Common myeloid progenitor, CD34-positive (primary cell): ENCODE data around the gene CHCHD6.

Source experiments
- CTCF ChIA-PET: fragments of 350-600 bp; sonication (Branson Sonifier 250); formaldehyde crosslinking; loops from one replicate; lab custom pipeline; 2021; ENCODE audit warnings: antibody characterized with exemption; lab: Charles Lee
- POLR2A ChIA-PET: fragments of 350-600 bp; sonication (Branson Sonifier 250); formaldehyde crosslinking; loops from one replicate; lab custom pipeline; 2021; ENCODE audit warnings: antibody characterized with exemption; lab: Charles Lee
- DNase-seq, 3 donors: peaks; one replicate each; pipeline versions ENCODE4 v3.0.0 to v3.0.0-alpha.2; 2013
- H3K27ac ChIP-seq, 2 experiments: 1 replicate in 1 of 2; 2 replicates in 1 of 2; pipeline ENCODE4 v1.7.0; 2013; ENCODE audit warnings: inconsistent platforms in 2 of 2, low read length in 2 of 2, mild to moderate bottlenecking in 2 of 2, low read depth in 1 of 2, moderate library complexity in 1 of 2; ENCODE audit not compliant: severe bottlenecking in 2 of 2, insufficient read depth in 1 of 2, poor library complexity in 1 of 2
- H3K27me3 ChIP-seq, 5 experiments: replicated peaks in 2 of 5; 1 replicate in 3 of 5; 2 replicates in 2 of 5; pipeline versions ENCODE4 v1.6.1 to v1.7.0; 2013; ENCODE audit warnings: low read length in 4 of 5, mild to moderate bottlenecking in 2 of 5, moderate library complexity in 2 of 5, inconsistent platforms in 1 of 5; ENCODE audit not compliant: insufficient read depth in 5 of 5, control insufficient read depth in 4 of 5
- H3K36me3 ChIP-seq, 4 experiments: 1 replicate in 2 of 4; 2 replicates in 2 of 4; pipeline versions ENCODE4 v1.6.1 to v1.7.0; 2013; ENCODE audit warnings: low read length in 3 of 4, control low read depth in 1 of 4, mild to moderate bottlenecking in 1 of 4; ENCODE audit not compliant: control insufficient read depth in 4 of 4, insufficient read depth in 4 of 4
- H3K4me1 ChIP-seq, 4 experiments: 1 replicate in 3 of 4; 2 replicates in 1 of 4; pipeline versions ENCODE4 v1.6.1 to v1.7.1; 2013; ENCODE audit warnings: low read length in 3 of 4, mild to moderate bottlenecking in 3 of 4, control low read depth in 1 of 4, inconsistent platforms in 1 of 4, moderate library complexity in 1 of 4; ENCODE audit not compliant: control insufficient read depth in 4 of 4, insufficient read depth in 4 of 4; ENCODE audit errors: control extremely low read depth in 1 of 4
- H3K4me3 ChIP-seq, 7 experiments: 1 replicate in 4 of 7; 2 replicates in 3 of 7; pipeline versions ENCODE4 v1.5.1 to v1.7.0; 2013; ENCODE audit warnings: mild to moderate bottlenecking in 7 of 7, low read length in 6 of 7, moderate library complexity in 6 of 7, inconsistent platforms in 2 of 7, low read depth in 2 of 7, control low read depth in 1 of 7; ENCODE audit not compliant: insufficient read depth in 4 of 7, control insufficient read depth in 1 of 7; ENCODE audit errors: extremely low read depth in 1 of 7
- H3K9me3 ChIP-seq, 5 experiments: 1 replicate in 4 of 5; 2 replicates in 1 of 5; pipeline versions ENCODE4 v1.6.1 to v1.7.1; 2013; ENCODE audit warnings: low read length in 4 of 5, mild to moderate bottlenecking in 2 of 5, inconsistent platforms in 1 of 5, low read depth in 1 of 5, moderate library complexity in 1 of 5; ENCODE audit not compliant: control insufficient read depth in 4 of 5, insufficient read depth in 2 of 5; ENCODE audit errors: control extremely low read depth in 1 of 5
- WGBS: methylation state at CpG from one replicate; pipeline ENCODE4 v1.1.5; 2013; ENCODE audit not compliant: insufficient coverage; 5-methylcytosine and 5-hydroxymethylcytosine counted together

Gene CHCHD6

GRCh38 chr3:126891791-126892190 lies 187.8 kb downstream of the CHCHD6 start:
- Histone ChIP-seq H3K27ac (no peak overlapping the region), H3K9me3 (no peaks in the 10 kb centered on the region), H3K4me1 (no peaks in the 10 kb centered on the region), H3K27me3 (peaks cover 0 to 95% (median 39%) of the 10 kb centered on the region in 5 experiments), H3K4me3 (no peak overlapping the region), H3K36me3 (no peaks in the 10 kb centered on the region)
- WGBS: 99% methylated on average over 10 of the region's 10 CpGs
- CTCF ChIA-PET: no interaction called here
- POLR2A ChIA-PET: no interaction called here
- DNase-seq: no peak

- POLR2A ChIA-PET: no interaction called here
- Histone ChIP-seq H3K36me3 (no peaks in the 10 kb centered on the region), H3K27ac (no peak overlapping the region), H3K4me1 (no peaks in the 10 kb centered on the region), H3K9me3 (no peaks in the 10 kb centered on the region), H3K4me3 (no peak overlapping the region), H3K27me3 (peaks cover 0 to 96% (median 36%) of the 10 kb centered on the region in 5 experiments)
- DNase-seq: no peak
- CTCF ChIA-PET: no interaction called here
- WGBS: 100% methylated on average over 2 of the region's 2 CpGs
Measured at GRCh38 chr3:126893651-126894050, 189.6 kb downstream of the CHCHD6 start.

- Histone ChIP-seq H3K36me3 (no peaks in the 10 kb centered on the region), H3K27me3 (peaks cover 0 to 97% (median 40%) of the 10 kb centered on the region in 5 experiments)
- WGBS: 97% methylated on average over 4 of the region's 4 CpGs
Measured at GRCh38 chr3:126894475-126894874, 190.4 kb downstream of the CHCHD6 start.

GRCh38 chr3:126895178-126896066 lies 191.4 kb downstream of the CHCHD6 start:
- WGBS: 94% methylated on average over 4 of the region's 7 CpGs
- Histone ChIP-seq H3K36me3 (no peaks in the 10 kb centered on the region), H3K27me3 (peaks cover 0 to 98% (median 41%) of the 10 kb centered on the region in 5 experiments), H3K4me3 (no peak overlapping the region), H3K9me3 (peaks cover 0 to 2% (median 0%) of the 10 kb centered on the region in 5 experiments), H3K4me1 (no peaks in the 10 kb centered on the region), H3K27ac (no peak overlapping the region)
- ChIA-PET POLR2A (no interaction called here), CTCF (interaction anchor here (1.1 kb wide), 1 partner anchor 11 kb away, joined by 4 read pairs; no protein-coding TSS in a partner anchor)
- no peak for DNase-seq

More at GRCh38 chr3:126894475-126894874, 190.4 kb downstream of the CHCHD6 start:
- H3K4me3 ChIP-seq: no peak overlapping the region
- H3K4me1 ChIP-seq: no peaks in the 10 kb centered on the region
- no peak for DNase-seq
- no peak overlapping the region for H3K27ac ChIP-seq
- no peaks in the 10 kb centered on the region for H3K9me3 ChIP-seq
- CTCF ChIA-PET: interaction anchor here (1.1 kb wide), 1 partner anchor 12 kb away, joined by 4 read pairs; no protein-coding TSS in a partner anchor
- POLR2A ChIA-PET: no interaction called here

DNA sequence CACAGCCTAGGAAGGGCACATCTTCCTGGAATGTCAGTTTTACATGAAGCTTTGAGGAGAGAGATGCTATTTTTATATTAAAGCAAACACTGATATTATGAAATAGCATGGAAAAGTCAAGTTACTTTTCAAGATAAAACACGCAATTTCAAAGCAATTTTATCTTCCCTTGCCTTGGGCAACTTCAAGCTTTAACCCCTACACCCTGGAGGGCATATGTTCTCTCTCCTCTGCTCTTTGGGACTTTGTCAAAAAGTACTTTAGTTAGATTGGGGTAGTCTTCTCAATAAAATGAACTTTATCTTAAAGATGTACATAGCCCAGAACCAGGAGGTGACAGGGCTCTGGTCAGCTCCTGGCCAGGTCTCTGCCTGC lies 192.0 kb downstream of the CHCHD6 start:
- H3K27ac ChIP-seq: no peak overlapping the region
- no peaks in the 10 kb centered on the region for H3K4me1 ChIP-seq
- no peaks in the 10 kb centered on the region for H3K36me3 ChIP-seq
- CTCF ChIA-PET: no interaction called here
- H3K9me3 ChIP-seq: peaks cover 0 to 2% (median 0%) of the 10 kb centered on the region in 5 experiments
- no peak overlapping the region for H3K4me3 ChIP-seq
- no peak for DNase-seq
- H3K27me3 ChIP-seq: peaks cover 0 to 98% (median 42%) of the 10 kb centered on the region in 5 experiments
- WGBS: no CpG with 5 or more reads among the region's 1 CpG
- POLR2A ChIA-PET: no interaction called here

DNA sequence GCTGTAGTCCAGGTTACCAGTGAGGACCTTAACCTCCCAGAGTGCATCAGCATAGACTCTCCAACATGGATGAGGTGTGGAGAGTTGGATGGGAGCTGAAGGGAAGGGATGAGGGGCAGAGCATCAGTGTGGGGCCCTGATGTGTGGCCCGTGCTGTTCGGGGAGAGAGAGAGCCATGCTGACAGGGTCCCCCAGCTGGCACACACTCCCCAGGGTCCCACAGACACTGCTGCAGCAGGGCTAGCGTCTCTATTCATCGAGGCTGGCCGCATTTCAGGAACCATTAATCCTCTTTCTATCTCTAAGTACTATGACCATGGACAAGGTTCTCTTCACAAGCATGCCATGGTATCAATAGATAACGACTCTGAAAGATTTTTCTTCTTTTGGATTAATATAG lies 192.9 kb downstream of the CHCHD6 start:
- ChIA-PET POLR2A (no interaction called here), CTCF (no interaction called here)
- Histone ChIP-seq H3K4me1 (no peaks in the 10 kb centered on the region), H3K4me3 (no peak overlapping the region), H3K9me3 (peaks cover 0 to 2% (median 0%) of the 10 kb centered on the region in 5 experiments), H3K27ac (no peak overlapping the region), H3K27me3 (peaks cover 0 to 98% (median 51%) of the 10 kb centered on the region in 5 experiments), H3K36me3 (no peaks in the 10 kb centered on the region)
- DNase-seq: no peak
- WGBS: 97% methylated on average over 5 of the region's 6 CpGs

GRCh38 chr3:126897943-126898342 lies 193.9 kb downstream of the CHCHD6 start:
- Histone ChIP-seq H3K27me3 (peaks cover 0 to 98% (median 52%) of the 10 kb centered on the region in 5 experiments), H3K9me3 (peaks cover 0 to 2% (median 0%) of the 10 kb centered on the region in 5 experiments), H3K4me1 (no peaks in the 10 kb centered on the region), H3K27ac (no peak overlapping the region), H3K4me3 (no peak overlapping the region), H3K36me3 (no peaks in the 10 kb centered on the region)
- no peak for DNase-seq
- 91% methylated on average over 5 of the region's 7 CpGs for whole genome bisulfite sequencing
- CTCF ChIA-PET: no interaction called here
- POLR2A ChIA-PET: no interaction called here
